CD14-positive monocyte (primary cell): ENCODE measurements around the gene C19orf38. TPM values are rescaled to one million over a fixed set of nuclear protein-coding genes. Genes with fewer than 3 reads are reported as not detected.

Experiments used
- DNase-seq, 3 donors: peaks; one replicate each; pipeline ENCODE4 v3.0.0-alpha.2; 2011 to 2022
- H2AFZ ChIP-seq: 2 replicates; pipeline ENCODE4 v1.6.0; 2012; ENCODE audit warnings: mild to moderate bottlenecking, low read depth, low read length, inconsistent platforms; ENCODE audit not compliant: insufficient read depth, poor library complexity, severe bottlenecking
- H3K27ac ChIP-seq, 2 donors: 1 replicate in 1 of 2; 2 replicates in 1 of 2; pipeline ENCODE4 v1.5.1; 2012 to 2013; ENCODE audit warnings: low read length in 2 of 2, control low read depth in 1 of 2, inconsistent platforms in 1 of 2, low read depth in 1 of 2, mild to moderate bottlenecking in 1 of 2
- H3K27me3 ChIP-seq, 2 donors: one replicate each; pipeline versions ENCODE4 v1.6.0 to v1.6.1; 2011 to 2013; ENCODE audit warnings: low read length in 2 of 2; ENCODE audit not compliant: control insufficient read depth in 2 of 2, insufficient read depth in 2 of 2
- H3K36me3 ChIP-seq, 2 donors: replicated peaks in 1 of 2; 1 replicate in 1 of 2; 2 replicates in 1 of 2; pipeline versions ENCODE4 v1.5.1 to v1.6.1; 2012 to 2013; ENCODE audit warnings: low read length in 2 of 2, control low read depth in 1 of 2, inconsistent platforms in 1 of 2, mild to moderate bottlenecking in 1 of 2; ENCODE audit not compliant: insufficient read depth in 2 of 2, control insufficient read depth in 1 of 2
- H3K4me1 ChIP-seq, 2 donors: 1 replicate in 1 of 2; 2 replicates in 1 of 2; pipeline versions ENCODE4 v1.5.1 to v1.6.1; 2012 to 2013; ENCODE audit warnings: low read length in 2 of 2, control low read depth in 1 of 2, inconsistent platforms in 1 of 2, mild to moderate bottlenecking in 1 of 2, moderate library complexity in 1 of 2; ENCODE audit not compliant: insufficient read depth in 2 of 2, control insufficient read depth in 1 of 2
- H3K4me2 ChIP-seq: replicated peaks from 2 replicates; pipeline ENCODE3; 2012; ENCODE audit warnings: low read length, moderate library complexity, mild to moderate bottlenecking; ENCODE audit not compliant: poor library complexity, severe bottlenecking; ENCODE audit errors: extremely low read depth
- H3K4me3 ChIP-seq, 3 experiments: fragments of 200-600 bp in 1 of 3; sonication (generic) in 1 of 3; replicated peaks in 1 of 3; 1 replicate in 2 of 3; 2 replicates in 1 of 3; pipeline ENCODE4 v1.5.1; 2011 to 2013; ENCODE audit warnings: low read length in 3 of 3, mild to moderate bottlenecking in 3 of 3, control low read depth in 2 of 3, low read depth in 2 of 3, inconsistent platforms in 1 of 3, moderate library complexity in 1 of 3
- H3K79me2 ChIP-seq: 2 replicates; pipeline ENCODE4 v1.6.0; 2012; ENCODE audit warnings: mild to moderate bottlenecking, control low read depth, inconsistent platforms, low read length, moderate library complexity; ENCODE audit not compliant: insufficient read depth
- H3K9ac ChIP-seq: 2 replicates; pipeline ENCODE4 v1.6.0; 2017; ENCODE audit warnings: low read length, mild to moderate bottlenecking; ENCODE audit not compliant: insufficient read depth, poor library complexity, severe bottlenecking
- H3K9me3 ChIP-seq, 2 donors: replicated peaks in 1 of 2; 1 replicate in 1 of 2; 2 replicates in 1 of 2; pipeline versions ENCODE4 v1.5.1 to v1.6.1; 2012 to 2013; ENCODE audit warnings: low read length in 2 of 2, control low read depth in 1 of 2; ENCODE audit not compliant: control insufficient read depth in 1 of 2, insufficient read depth in 1 of 2
- H4K20me1 ChIP-seq: 2 replicates; pipeline ENCODE4 v1.6.0; 2012; ENCODE audit warnings: mild to moderate bottlenecking, low read length, control low read depth, moderate library complexity; ENCODE audit not compliant: insufficient read depth
- H3K27ac Mint-ChIP-seq, 7 donors: one replicate each; pipeline ENCODE4 v1.8.0; 2020; ENCODE audit warnings: mild to moderate bottlenecking in 7 of 7, mixed read lengths in 7 of 7, moderate library complexity in 6 of 7, inconsistent platforms in 2 of 7
- H3K27me3 Mint-ChIP-seq, 3 donors: one replicate each; pipeline ENCODE4 v1.8.0; 2021 to 2022; ENCODE audit warnings: low read depth in 3 of 3, mild to moderate bottlenecking in 3 of 3, mixed read lengths in 3 of 3, moderate library complexity in 3 of 3, inconsistent platforms in 1 of 3
- H3K36me3 Mint-ChIP-seq, 2 donors: one replicate each; pipeline ENCODE4 v1.8.0; 2020; ENCODE audit warnings: mixed read lengths in 2 of 2, inconsistent platforms in 1 of 2, mild to moderate bottlenecking in 1 of 2
- H3K4me1 Mint-ChIP-seq: one replicate; pipeline ENCODE4 v1.8.0; 2020; ENCODE audit warnings: mild to moderate bottlenecking, mixed read lengths
- H3K4me3 Mint-ChIP-seq, 2 donors: one replicate each; pipeline ENCODE4 v1.8.0; 2020; ENCODE audit warnings: mild to moderate bottlenecking in 2 of 2, mixed read lengths in 2 of 2, moderate library complexity in 1 of 2
- H3K9me3 Mint-ChIP-seq, 7 donors: one replicate each; pipeline ENCODE4 v1.8.0; 2020 to 2022; ENCODE audit warnings: mixed read lengths in 7 of 7, mild to moderate bottlenecking in 6 of 7, moderate library complexity in 6 of 7, inconsistent platforms in 2 of 7
- CTCF ChIP-seq: fragments of 200-600 bp; IDR thresholded peaks from one replicate; pipeline ENCODE4 v1.8.0; 2022; ENCODE audit warnings: antibody characterized with exemption, mild to moderate bottlenecking
- WGBS: methylation state at CpG from one replicate; pipeline ENCODE4 v1.1.5; 2013; ENCODE audit warnings: missing lambda C conversion rate; ENCODE audit not compliant: insufficient coverage; 5-methylcytosine and 5-hydroxymethylcytosine counted together
- intact Hi-C, 2 donors: fragments of 100-400 bp; cut with micrococcal nuclease; formaldehyde crosslinking; loops; one replicate each; pipeline versions ENCODE4 v1.15.0 to v1.15.1; 2023
- polyA plus RNA-seq, 3 donors: library from polyadenylated mRNA; depleted of rRNA in 1 of 3; unstranded in 2 of 3; stranded (reverse) in 1 of 3; fragments of 300-500 nt in 2 of 3; fragments of >200 nt in 1 of 3; fragmentation: Illumina TruSeq in 2 of 3; gene quantifications; 1 replicate in 2 of 3; 2 replicates in 1 of 3; pipeline ENCODE4 v1.2.3, GENCODE V29; 2012 to 2021

The C19orf38 gene
- polyA plus RNA-seq, 3 donors = 134 to 174 (median 149) TPM

- DNase-seq = no peak
- H3K9me3 ChIP-seq = no peaks in the 10 kb centered on the region
- no peaks in the 10 kb centered on the region for H3K27me3 ChIP-seq
- no peak for TF ChIP-seq CTCF
- H3K36me3 ChIP-seq = peaks cover 65 to 80% of the 10 kb centered on the region in 2 donors
- no peak overlapping the region for H3K9ac ChIP-seq
- H3K27me3 Mint-ChIP-seq = peaks cover 0 to 2% (median 0%) of the 10 kb centered on the region in 3 donors
- peaks cover 3% of the 10 kb centered on the region for H3K4me1 Mint-ChIP-seq
- intact Hi-C loops = no loop called here
- peaks cover 42 to 74% of the 10 kb centered on the region in 2 donors for H3K36me3 Mint-ChIP-seq
- 90% methylated on average over 23 of the region's 33 CpGs for WGBS
- no peaks in the 10 kb centered on the region for H3K79me2 ChIP-seq
- peaks cover 39% of the 10 kb centered on the region for H4K20me1 ChIP-seq
- H3K4me2 ChIP-seq = no peak overlapping the region
- H3K4me3 ChIP-seq = no peak overlapping the region
- no peak overlapping the region for H3K27ac ChIP-seq
- no peak overlapping the region for H3K4me3 Mint-ChIP-seq
- H2AFZ ChIP-seq = no peak overlapping the region
- H3K4me1 ChIP-seq = peaks cover 6 to 7% of the 10 kb centered on the region in 2 donors
- peak overlapping the region in 1 of 7 donors; percentile 42 for H3K27ac Mint-ChIP-seq
- peaks cover 0 to 3% (median 0%) of the 10 kb centered on the region in 7 donors for H3K9me3 Mint-ChIP-seq
Observed at GRCh38 chr19:10830931-10831779, 17.1 kb upstream of the C19orf38 start.

GRCh38 chr19:10831987-10832938, 16.0 kb upstream of the C19orf38 start:
- intact Hi-C loops = no loop called here

More at GRCh38 chr19:10831987-10832938, 16.0 kb upstream of the C19orf38 start:
- DNase-seq = no peak
- H3K79me2 ChIP-seq = no peaks in the 10 kb centered on the region
- H4K20me1 ChIP-seq = peaks cover 39% of the 10 kb centered on the region
- H3K36me3 Mint-ChIP-seq = peaks cover 32 to 63% of the 10 kb centered on the region in 2 donors
- H2AFZ ChIP-seq = no peak overlapping the region
- no peak for TF ChIP-seq CTCF
- H3K9me3 ChIP-seq = peaks cover 0 to 8% of the 10 kb centered on the region in 2 donors
- 93% methylated on average over 23 of the region's 28 CpGs for WGBS
- no peak overlapping the region for H3K4me3 Mint-ChIP-seq
- H3K27ac Mint-ChIP-seq = peak overlapping the region in 4 of 7 donors; percentile 20 to 62 (median 56)
- H3K4me2 ChIP-seq = no peak overlapping the region
- peaks cover 0 to 2% (median 0%) of the 10 kb centered on the region in 3 donors for H3K27me3 Mint-ChIP-seq
- H3K27me3 ChIP-seq = no peaks in the 10 kb centered on the region
- peaks cover 54 to 69% of the 10 kb centered on the region in 2 donors for H3K36me3 ChIP-seq
- peaks cover 2 to 8% (median 6%) of the 10 kb centered on the region in 7 donors for H3K9me3 Mint-ChIP-seq
- H3K4me3 ChIP-seq = no peak overlapping the region
- peaks cover 11% of the 10 kb centered on the region for H3K4me1 Mint-ChIP-seq
- H3K4me1 ChIP-seq = peaks cover 15 to 18% of the 10 kb centered on the region in 2 donors
- H3K9ac ChIP-seq = no peak overlapping the region
- no peak overlapping the region for H3K27ac ChIP-seq
